Right cardiac atrium (tissue), 5 donors: ENCODE data around the gene DPEP1. TPM values are rescaled to one million over a fixed set of nuclear protein-coding genes. Genes with fewer than 3 reads are reported as not detected.

Experiments used
- ATAC-seq, 2 donors: fragments of 200-7000 bp; cut with Tn5 transposase; one replicate each; pipeline versions ENCODE4 v1.8.0 to v1.9.1; 2020; ENCODE audit warnings: moderate library complexity in 2 of 2, mild to moderate bottlenecking in 1 of 2
- DNase-seq, 3 donors: peaks; one replicate each; pipeline ENCODE4 v3.0.0-alpha.2; 2020
- H3K27ac ChIP-seq: one replicate; pipeline ENCODE4 v1.5.1; 2013; ENCODE audit warnings: mild to moderate bottlenecking, low read length, control low read depth, moderate library complexity
- H3K27me3 ChIP-seq: one replicate; pipeline ENCODE4 v1.6.1; 2013; ENCODE audit not compliant: control insufficient read depth, insufficient read depth
- H3K4me1 ChIP-seq: one replicate; pipeline ENCODE4 v1.6.1; 2013; ENCODE audit warnings: low read length; ENCODE audit not compliant: control insufficient read depth, insufficient read depth
- H3K4me3 ChIP-seq: one replicate; pipeline ENCODE4 v1.5.1; 2013; ENCODE audit warnings: low read length, control low read depth
- H3K9me3 ChIP-seq: one replicate; pipeline ENCODE4 v1.6.1; 2013; ENCODE audit warnings: low read length; ENCODE audit not compliant: control insufficient read depth
- WGBS: extraction: QIAGEN DNeasy Blood & Tissue Kit; methylation state at CpG from one replicate; pipeline ENCODE4 v1.1.7; 2013; 5-methylcytosine and 5-hydroxymethylcytosine counted together
- intact Hi-C, 4 donors: fragments of 100-400 bp; cut with DNase I; formaldehyde crosslinking; loops; one replicate each; pipeline versions ENCODE4 v1.11.0 to v1.14.0; 2022 to 2023
- polyA plus RNA-seq: library from polyadenylated mRNA; stranded (reverse); fragments of 200-250 nt; gene quantifications from one replicate; pipeline ENCODE4 v1.2.3, GENCODE V29; 2013
- total RNA-seq, 4 donors: library from RNA; stranded (reverse); fragmentation: NEBNext Ultra II Directional; extraction: Animal tissue kit (Norgen Biotek cat#: 25700); gene quantifications; one replicate each; pipeline ENCODE4 v1.2.1, GENCODE V29; 2021
- donor health status: healthy with polysubstance abuse.
- donor health status: DM: no; HTN: yes; CAD: no.
- donor health status: DM: no; HTN: no; CAD: no.
- donor health status: DM: no; HTN: yes; CAD: no; lungs with severe emphysema.
- donor health status: DM: yes; HTN: yes; CAD: no.

DPEP1 gene
- total and polyA plus RNA-seq, 5 donors: 0.18 to 0.53 (median 0.31) TPM; not detected in 2

GRCh38 chr16:89685916-89686315, 72.5 kb downstream of the DPEP1 start:
- H3K4me3 ChIP-seq: no peak overlapping the region
- no peaks in the 10 kb centered on the region for H3K9me3 ChIP-seq
- H3K27me3 ChIP-seq: no peaks in the 10 kb centered on the region
- ATAC-seq: no peak
- H3K4me1 ChIP-seq: peaks cover 3% of the 10 kb centered on the region
- no peak for DNase-seq
- intact Hi-C loops: no loop called here
- 100% methylated on average over 1 of the region's 1 CpG for WGBS
- no peak overlapping the region for H3K27ac ChIP-seq

DNA sequence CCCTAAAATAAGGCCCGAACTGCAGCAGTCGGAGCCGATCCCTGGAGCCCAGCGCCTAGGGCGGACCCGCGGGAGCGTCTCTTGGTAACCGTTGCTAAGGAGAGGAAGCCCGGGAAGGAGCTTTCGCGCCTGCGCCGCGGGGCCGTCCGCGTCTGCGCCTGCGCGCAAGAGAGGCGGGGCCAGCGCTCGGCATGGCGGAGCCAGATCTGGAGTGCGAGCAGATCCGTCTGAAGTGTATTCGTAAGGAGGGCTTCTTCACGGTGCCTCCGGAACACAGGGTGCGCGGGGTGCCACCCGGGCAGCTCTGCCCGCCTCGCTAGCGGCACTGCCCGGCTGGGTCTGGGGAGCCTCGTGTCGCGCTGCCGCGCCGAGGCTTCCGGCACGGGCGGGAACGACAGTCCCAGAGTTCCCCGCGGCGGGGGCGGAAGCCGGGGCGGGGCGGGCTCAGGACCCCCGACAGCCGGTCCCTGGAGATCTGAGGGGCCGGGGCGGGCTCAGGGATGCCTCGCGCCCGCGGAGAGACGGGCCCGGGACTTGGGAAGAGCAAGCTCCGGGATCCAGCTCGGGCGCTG, 73.2 kb downstream of the DPEP1 start, which contains the start of gene CDK10:
TSS of gene CDK10 (plus strand) at position 170 of the 572 bp plus-strand sequence. CDS start at position 192, 22 bp downstream.
- DNase-seq: peak; percentile 92 to 97 (median 94)
- H3K27ac ChIP-seq: peak within 1 kb of the TSS; percentile 92
- intact Hi-C loops: no loop called here
- H3K9me3 ChIP-seq: no peaks in the 10 kb centered on the region
- peak within 1 kb of the TSS; percentile 83 for H3K4me3 ChIP-seq
- peak; percentile 95 for ATAC-seq
- H3K4me1 ChIP-seq: peaks cover 3% of the 10 kb centered on the region
- H3K27me3 ChIP-seq: no peaks in the 10 kb centered on the region
- under 1% methylated on average over 67 of the region's 67 CpGs for WGBS

DNA sequence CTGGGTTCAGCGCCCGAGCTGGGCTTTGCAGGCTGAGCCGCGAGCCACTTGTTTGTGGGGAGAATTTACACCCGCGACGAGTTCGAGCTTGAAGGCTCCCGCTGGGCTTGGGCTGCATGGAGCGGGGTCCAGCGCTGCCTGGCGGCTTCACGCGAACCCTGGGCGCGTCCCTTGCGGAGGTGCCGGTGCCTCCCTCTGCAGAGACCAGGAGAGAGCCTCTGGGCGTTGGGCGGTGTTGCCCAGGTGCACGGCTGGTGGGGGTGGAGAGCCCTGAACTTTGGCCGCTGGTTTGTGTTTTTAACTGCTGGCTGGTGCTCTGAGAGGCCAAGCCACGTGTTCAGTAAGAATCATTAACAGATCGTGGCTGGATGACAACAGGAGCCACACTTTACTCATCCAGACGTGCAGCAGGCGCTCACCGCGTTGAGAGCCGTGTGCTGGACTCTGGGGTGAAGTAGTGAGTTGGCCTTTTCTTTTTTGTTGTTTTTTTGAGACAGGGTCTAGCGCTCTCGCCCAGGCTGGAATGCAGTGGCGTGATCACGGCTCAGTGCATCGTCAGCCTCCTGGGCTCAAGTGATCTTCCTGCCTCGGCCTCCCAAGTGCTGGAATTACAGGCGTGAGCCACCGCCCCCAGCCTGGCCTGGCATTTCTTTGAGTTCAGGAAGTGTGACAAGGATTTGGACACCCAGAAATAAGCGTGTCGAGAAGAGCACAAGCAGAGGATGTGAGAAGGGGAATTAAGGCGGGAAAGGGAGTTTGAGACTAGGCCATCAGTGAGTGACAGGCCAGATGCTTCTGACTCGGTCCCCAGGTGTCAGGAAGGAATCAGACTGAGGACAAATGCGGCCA, 73.9 kb downstream of the DPEP1 start:
- whole genome bisulfite sequencing: 11% methylated on average over 42 of the region's 42 CpGs
- peak overlapping the region; percentile 83 for H3K4me3 ChIP-seq
- DNase-seq (no peak), ATAC-seq (peak; percentile 41 to 43)
- H3K9me3 ChIP-seq: no peaks in the 10 kb centered on the region
- intact Hi-C loops: no loop called here
- no peaks in the 10 kb centered on the region for H3K27me3 ChIP-seq
- no peak overlapping the region for H3K27ac ChIP-seq
- peaks cover 3% of the 10 kb centered on the region for H3K4me1 ChIP-seq

Other genes starting within 250 kb of the DPEP1 start
- 10 to 100 TPM; 92.6 to 98.9 (median 96.9) TPM for gene ANKRD11, start 123.1 kb upstream of the DPEP1 start, total RNA-seq
- 75.3 TPM for gene ANKRD11, start 123.1 kb upstream of the DPEP1 start, polyA plus RNA-seq
- 100 to 1,000 TPM in 1 of 4 donors, 10 to 100 TPM in 3; 81.9 to 101 (median 88.6) TPM for gene SPG7, start 105.2 kb upstream of the DPEP1 start, total RNA-seq
- 96.7 TPM for gene SPG7, start 105.2 kb upstream of the DPEP1 start, polyA plus RNA-seq
- gene RPL13, start 53.0 kb upstream of the DPEP1 start, total RNA-seq: 1,000 to 10,000 TPM; 1,148 to 1,505 (median 1,262) TPM
- 3,185 TPM for gene RPL13, start 53.0 kb upstream of the DPEP1 start, polyA plus RNA-seq
- not detected for gene CPNE7, start 37.9 kb upstream of the DPEP1 start, total RNA-seq
- not detected for gene CPNE7, start 37.9 kb upstream of the DPEP1 start, polyA plus RNA-seq
- 10 to 100 TPM; 36.2 to 48.8 (median 38.7) TPM for gene CHMP1A, start 44.1 kb downstream of the DPEP1 start, total RNA-seq
- 35.1 TPM for gene CHMP1A, start 44.1 kb downstream of the DPEP1 start, polyA plus RNA-seq
- gene SPATA33, start 44.2 kb downstream of the DPEP1 start, total RNA-seq: 1 to 10 TPM; 1.4 to 5.3 (median 3.3) TPM
- gene SPATA33, start 44.2 kb downstream of the DPEP1 start, polyA plus RNA-seq: 2.4 TPM
- gene CDK10, start 73.0 kb downstream of the DPEP1 start, total RNA-seq: 10 to 100 TPM; 21.4 to 29.7 (median 26.9) TPM
- gene CDK10, start 73.0 kb downstream of the DPEP1 start, polyA plus RNA-seq: 25.7 TPM
- 1 to 10 TPM; 2.3 to 5.2 (median 3.6) TPM for gene SPATA2L, start 88.1 kb downstream of the DPEP1 start, total RNA-seq
- 3.1 TPM for gene SPATA2L, start 88.1 kb downstream of the DPEP1 start, polyA plus RNA-seq
- gene VPS9D1, start 107.3 kb downstream of the DPEP1 start, total RNA-seq: 10 to 100 TPM; 10.6 to 16.3 (median 14.8) TPM
- 18.4 TPM for gene VPS9D1, start 107.3 kb downstream of the DPEP1 start, polyA plus RNA-seq
- gene ZNF276, start 107.9 kb downstream of the DPEP1 start, total RNA-seq: 10 to 100 TPM; 12.4 to 16.2 (median 14.9) TPM
- gene ZNF276, start 107.9 kb downstream of the DPEP1 start, polyA plus RNA-seq: 12.1 TPM
- gene FANCA, start 203.0 kb downstream of the DPEP1 start, total RNA-seq: 1 to 10 TPM; 1.8 to 4.4 (median 2.6) TPM
- 2.4 TPM for gene FANCA, start 203.0 kb downstream of the DPEP1 start, polyA plus RNA-seq
- gene SPIRE2, start 214.8 kb downstream of the DPEP1 start, total RNA-seq: 1 to 10 TPM; 1.7 to 3.1 (median 2.6) TPM
- gene SPIRE2, start 214.8 kb downstream of the DPEP1 start, polyA plus RNA-seq: 1.4 TPM